Measurements from ENCODE around the gene CCL25. TPM values are rescaled to one million over a fixed set of nuclear protein-coding genes. Genes with fewer than 3 reads are reported as not detected.

Gene CCL25
- total RNA-seq, 4 donors from 2014 or later, result not detected

GRCh38 chr19:8111376-8111775, 58.8 kb downstream of the CCL25 start:
- Histone ChIP-seq H3K9me3 (no peaks in the 10 kb centered on the region), H3K27me3 (peaks cover 0 to 17% (median 0%) of the 10 kb centered on the region in 4 donors), H3K36me3 (no peaks in the 10 kb centered on the region), H3K4me3 (no peak overlapping the region), H3K4me1 (no peaks in the 10 kb centered on the region), H3K27ac (replicated peaks in 1 of 4) (no peak overlapping the region)
- intact Hi-C loops (cut with DNase I), result no loop called here
- no peak for TF ChIP-seq EP300 (IDR thresholded peaks at IDR 0.05)
- TF ChIP-seq, protein P1, sequence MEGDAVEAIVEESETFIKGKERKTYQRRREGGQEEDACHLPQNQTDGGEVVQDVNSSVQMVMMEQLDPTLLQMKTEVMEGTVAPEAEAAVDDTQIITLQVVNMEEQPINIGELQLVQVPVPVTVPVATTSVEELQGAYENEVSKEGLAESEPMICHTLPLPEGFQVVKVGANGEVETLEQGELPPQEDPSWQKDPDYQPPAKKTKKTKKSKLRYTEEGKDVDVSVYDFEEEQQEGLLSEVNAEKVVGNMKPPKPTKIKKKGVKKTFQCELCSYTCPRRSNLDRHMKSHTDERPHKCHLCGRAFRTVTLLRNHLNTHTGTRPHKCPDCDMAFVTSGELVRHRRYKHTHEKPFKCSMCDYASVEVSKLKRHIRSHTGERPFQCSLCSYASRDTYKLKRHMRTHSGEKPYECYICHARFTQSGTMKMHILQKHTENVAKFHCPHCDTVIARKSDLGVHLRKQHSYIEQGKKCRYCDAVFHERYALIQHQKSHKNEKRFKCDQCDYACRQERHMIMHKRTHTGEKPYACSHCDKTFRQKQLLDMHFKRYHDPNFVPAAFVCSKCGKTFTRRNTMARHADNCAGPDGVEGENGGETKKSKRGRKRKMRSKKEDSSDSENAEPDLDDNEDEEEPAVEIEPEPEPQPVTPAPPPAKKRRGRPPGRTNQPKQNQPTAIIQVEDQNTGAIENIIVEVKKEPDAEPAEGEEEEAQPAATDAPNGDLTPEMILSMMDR (IDR thresholded peaks at IDR 0.05), result no peak
- TF ChIP-seq POLR2AphosphoS5 (IDR thresholded peaks at IDR 0.05), result no peak
- TF ChIP-seq POLR2A (IDR thresholded peaks at IDR 0.05; ENCODE audit: low read depth), result no peak
- no peak for DNase-seq (ENCODE audit: extremely low spot score)
- WGBS, result 87% methylated on average over 13 of the region's 16 CpGs

Other genes with a start within 250 kb of the CCL25 start
- gene EVI5L, start 222.5 kb upstream of the CCL25 start, total RNA-seq, result 10 to 100 TPM; 19.9 to 42.0 (median 29.2) TPM
- under 1 TPM in 1 of 4 donors, not detected in 3; 0.52 TPM for gene PRR36, start 178.4 kb upstream of the CCL25 start, total RNA-seq
- 1 to 10 TPM in 1 of 4 donors, under 1 TPM in 2, not detected in 1; 0.33 to 1.0 (median 0.46) TPM for gene LRRC8E, start 164.2 kb upstream of the CCL25 start, total RNA-seq
- 10 to 100 TPM; 17.2 to 31.9 (median 24.5) TPM for gene MAP2K7, start 148.9 kb upstream of the CCL25 start, total RNA-seq
- gene TGFBR3L, start 137.9 kb upstream of the CCL25 start, total RNA-seq, result 1 to 10 TPM; 2.2 to 8.3 (median 6.1) TPM
- 10 to 100 TPM; 32.4 to 47.2 (median 35.0) TPM for gene SNAPC2, start 132.4 kb upstream of the CCL25 start, total RNA-seq
- 10 to 100 TPM; 28.7 to 59.4 (median 49.2) TPM for gene CTXN1, start 126.6 kb upstream of the CCL25 start, total RNA-seq
- gene TIMM44, start 109.1 kb upstream of the CCL25 start, total RNA-seq, result 100 to 1,000 TPM in 1 of 4 donors, 10 to 100 TPM in 3; 61.6 to 111 (median 98.5) TPM
- 10 to 100 TPM; 27.0 to 49.1 (median 38.3) TPM for gene ELAVL1, start 47.1 kb upstream of the CCL25 start, total RNA-seq
- gene FBN3, start 96.8 kb downstream of the CCL25 start, total RNA-seq, result under 1 TPM in 1 of 4 donors, not detected in 3; under 0.01 TPM
- 10 to 100 TPM; 21.0 to 51.7 (median 29.2) TPM for gene CERS4, start 156.6 kb downstream of the CCL25 start, total RNA-seq